GM19025 (cell line): Measurements from ENCODE around the gene RPS26.
"Not testable (repeated sequence)": the region's sequence is repeated elsewhere in the genome, so short reads cannot be mapped to it uniquely, and the experiment has no call there.

Experiments used
- ATAC-seq: cut with Tn5 transposase; IDR thresholded peaks from one replicate; pipeline ENCODE4 v1.9.1; 2021; ENCODE audit warnings: mild to moderate bottlenecking, low read depth, moderate library complexity; ENCODE audit not compliant: unreplicated experiment

RPS26 gene

DNA sequence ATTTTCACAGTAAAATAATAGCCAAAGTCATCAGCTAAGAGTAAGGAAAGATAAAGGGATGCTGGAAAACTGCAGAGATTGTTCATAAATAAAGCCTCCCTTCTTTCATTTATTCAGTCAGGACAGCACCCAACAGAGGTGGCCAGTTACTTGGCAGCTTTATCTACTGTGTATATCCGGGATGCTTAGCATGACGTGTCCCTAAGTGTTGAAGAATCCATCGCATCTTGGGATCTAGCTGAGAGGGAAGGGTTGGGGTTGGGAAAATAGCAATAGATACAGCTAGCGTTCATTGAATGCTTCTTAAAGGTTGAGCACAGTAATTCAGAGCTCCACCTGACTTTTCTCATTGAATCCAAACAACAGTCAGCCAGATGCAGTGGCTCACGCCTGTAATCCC is 32.7 kb downstream of the RPS26 start:
- ATAC-seq = no peak

DNA sequence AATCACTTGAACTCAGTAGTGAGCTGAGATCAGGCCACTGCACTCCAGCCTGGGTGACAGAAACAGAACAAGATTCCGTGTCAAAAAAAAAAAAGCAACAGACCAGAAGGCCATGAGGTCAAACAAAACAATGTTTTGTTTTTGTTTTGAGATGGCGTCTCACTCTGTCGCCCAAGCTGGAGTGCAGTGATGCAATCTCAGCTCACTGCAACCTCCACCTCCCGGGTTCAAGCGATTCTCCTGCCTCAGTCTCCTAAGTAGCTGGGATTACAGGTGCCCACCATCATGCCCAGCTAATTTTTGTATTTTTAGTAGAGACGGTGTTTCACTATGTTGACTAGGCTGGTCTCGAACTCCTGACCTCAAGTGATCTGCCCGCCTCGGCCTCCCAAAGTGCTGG is 36.2 kb downstream of the RPS26 start:
- not testable (repeated sequence) for ATAC-seq

- no peak for ATAC-seq
Measured at GRCh38 chr12:56078427-56078826, 36.7 kb downstream of the RPS26 start.

GRCh38 chr12:56078931-56079722 is 37.4 kb downstream of the RPS26 start:
- ATAC-seq = no peak

- ATAC-seq = no peak
Measured at GRCh38 chr12:56079723-56080555, 38.2 kb downstream of the RPS26 start, which contains the start of gene ERBB3. TSS of gene ERBB3 (plus strand) at chr12:56080165. CDS start at chr12:56080301, 136 bp downstream.

DNA sequence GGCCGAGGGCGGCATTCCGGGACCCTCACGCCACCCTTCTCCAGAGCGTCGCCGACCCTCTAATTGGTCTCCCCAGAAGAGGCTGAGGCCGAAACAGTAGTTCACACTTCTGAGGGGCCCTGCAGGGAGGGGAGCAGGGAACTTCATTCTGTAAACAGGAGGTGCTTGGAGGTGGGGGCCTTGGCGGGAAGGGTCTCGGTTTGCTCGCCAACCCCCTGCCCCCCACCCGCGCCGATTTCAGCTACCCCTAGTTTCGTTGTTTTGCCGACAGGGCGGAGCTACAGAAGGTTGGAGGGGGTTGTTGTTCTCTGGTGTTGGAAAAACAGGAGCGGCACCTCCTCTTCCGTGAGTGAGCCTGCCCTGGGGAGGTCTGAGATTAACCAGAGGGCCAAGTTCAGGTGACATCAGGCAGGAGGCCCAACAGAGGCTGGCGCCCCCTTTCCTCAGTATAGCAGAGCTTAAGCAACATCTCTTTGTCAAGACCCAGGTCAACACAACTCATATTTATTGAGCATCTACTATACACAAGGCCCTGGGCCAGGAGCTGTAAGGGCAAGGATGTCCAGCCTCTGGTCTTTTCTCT is 38.9 kb downstream of the RPS26 start:
- no peak for ATAC-seq

DNA sequence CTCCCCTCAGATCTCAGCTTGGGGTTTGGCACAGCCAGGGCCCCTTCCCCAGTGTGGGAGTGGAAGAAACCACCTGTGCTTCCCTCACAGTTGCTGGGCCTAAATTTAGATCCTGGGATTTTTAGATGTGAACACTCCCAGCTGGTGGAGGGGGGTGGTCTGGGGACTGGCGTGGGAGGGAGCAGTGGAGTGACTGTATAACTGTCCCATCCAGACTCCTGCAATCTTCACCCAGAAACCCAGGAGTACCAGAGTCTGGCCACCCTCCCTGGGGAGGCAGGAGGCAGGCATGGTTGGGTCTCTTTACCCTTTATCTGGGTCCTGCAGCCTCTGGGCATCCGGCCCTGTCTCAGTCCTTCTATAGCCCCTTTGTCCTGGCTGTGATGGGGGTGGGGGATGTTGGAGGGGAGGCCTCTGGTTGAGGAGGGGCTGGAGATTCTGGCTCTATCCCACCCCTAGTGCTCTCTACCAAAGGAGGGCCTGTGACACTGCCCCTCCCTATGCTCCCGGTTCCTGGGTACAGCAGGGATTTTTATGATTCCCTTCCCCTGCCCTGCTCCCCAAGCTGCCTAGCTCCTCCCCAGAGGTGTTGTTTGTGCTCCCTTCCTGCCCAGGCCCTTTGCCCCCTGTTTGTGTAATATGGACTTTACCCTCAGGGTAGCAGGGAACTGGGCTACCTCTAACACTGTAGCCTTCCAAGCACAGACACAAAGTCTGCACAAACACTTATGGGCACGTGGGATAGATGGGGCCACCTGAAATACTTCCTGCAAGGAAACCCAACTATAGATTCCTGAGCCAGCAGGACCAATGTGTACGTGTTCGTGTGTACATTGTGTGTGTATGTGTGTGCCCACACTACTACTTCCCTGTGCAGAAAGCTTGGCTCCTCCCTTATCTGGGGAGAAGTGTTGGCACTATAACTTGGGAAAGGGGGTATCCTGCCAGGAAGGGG is 40.0 kb downstream of the RPS26 start:
- no peak for ATAC-seq

DNA sequence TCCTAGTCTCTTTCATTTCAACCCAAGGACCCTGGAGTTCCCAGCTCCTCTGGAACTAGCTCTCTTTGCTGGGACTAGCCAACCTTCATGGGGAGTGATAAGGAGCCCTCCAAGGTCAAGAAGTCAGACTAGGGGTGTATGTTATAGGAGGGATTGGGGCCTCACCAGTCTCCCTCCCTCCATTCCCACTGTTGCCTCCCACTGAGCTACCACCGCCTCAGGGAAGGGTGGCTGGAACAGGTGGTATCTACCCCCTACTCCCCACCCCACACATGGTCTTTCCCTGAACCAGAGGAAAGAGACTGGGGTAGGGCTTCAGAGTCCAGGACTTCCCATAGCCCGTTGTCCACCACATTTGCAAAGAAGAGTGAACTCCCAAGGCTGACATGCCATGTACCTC is 40.7 kb downstream of the RPS26 start:
- no peak for ATAC-seq

GRCh38 chr12:56082967-56083366 is 41.2 kb downstream of the RPS26 start:
- no peak for ATAC-seq

DNA sequence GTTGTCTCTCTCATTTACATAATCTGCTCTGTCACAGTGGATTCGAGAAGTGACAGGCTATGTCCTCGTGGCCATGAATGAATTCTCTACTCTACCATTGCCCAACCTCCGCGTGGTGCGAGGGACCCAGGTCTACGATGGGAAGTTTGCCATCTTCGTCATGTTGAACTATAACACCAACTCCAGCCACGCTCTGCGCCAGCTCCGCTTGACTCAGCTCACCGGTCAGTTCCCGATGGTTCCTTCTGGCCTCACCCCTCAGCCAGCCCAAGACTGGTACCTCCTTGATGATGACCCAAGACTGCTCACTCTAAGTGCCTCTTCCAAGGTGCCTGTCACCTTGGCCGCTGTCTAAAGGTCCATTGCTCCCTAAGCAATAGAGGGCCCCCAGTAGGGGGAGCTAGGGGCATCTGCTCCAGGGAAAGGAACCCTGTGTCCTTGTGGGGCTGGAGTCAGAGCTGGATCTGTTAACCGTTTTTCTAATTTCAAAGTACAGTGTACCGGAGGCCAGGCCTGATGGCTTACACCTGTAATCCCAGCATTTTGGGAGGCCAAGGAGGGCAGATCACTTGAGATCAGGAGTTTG is 43.3 kb downstream of the RPS26 start:
- ATAC-seq = no peak

DNA sequence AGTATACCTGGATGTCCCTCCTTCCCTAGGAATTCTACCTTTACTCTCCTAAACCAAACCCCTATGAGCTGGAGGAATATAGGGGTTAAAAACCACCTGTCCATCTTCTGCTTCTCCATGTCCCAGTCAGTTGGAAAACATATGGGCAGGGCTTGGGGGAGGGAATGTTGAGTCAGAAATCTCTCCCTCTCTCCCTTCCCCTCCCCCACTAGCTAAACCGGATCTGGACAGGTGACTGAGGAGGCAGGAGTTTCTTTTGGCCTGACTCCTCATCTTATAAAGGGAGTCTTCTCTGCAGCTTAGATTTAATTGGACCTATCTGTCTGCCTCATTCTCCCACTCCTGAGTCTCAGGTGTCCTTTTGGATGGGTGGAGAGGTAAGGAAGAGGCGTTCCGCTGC is 44.4 kb downstream of the RPS26 start:
- no peak for ATAC-seq

DNA sequence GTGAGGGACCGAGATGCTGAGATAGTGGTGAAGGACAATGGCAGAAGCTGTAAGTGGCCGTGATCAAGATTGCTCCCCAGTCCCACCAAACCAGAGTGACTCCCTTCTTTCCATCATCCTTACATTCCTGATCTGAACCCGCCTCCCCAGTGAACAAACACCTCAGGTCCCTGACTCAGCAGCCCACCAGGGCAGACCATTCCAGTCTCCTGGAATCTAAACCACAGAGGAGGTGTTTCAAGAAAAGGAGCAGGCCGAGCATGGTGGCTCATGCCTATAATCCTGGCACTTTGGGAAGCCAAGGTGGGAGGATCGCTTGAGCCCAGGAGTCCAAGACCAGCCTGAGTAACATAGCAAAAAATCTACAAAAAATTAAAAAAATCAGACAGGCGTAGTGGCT is 44.9 kb downstream of the RPS26 start:
- ATAC-seq = no peak

DNA sequence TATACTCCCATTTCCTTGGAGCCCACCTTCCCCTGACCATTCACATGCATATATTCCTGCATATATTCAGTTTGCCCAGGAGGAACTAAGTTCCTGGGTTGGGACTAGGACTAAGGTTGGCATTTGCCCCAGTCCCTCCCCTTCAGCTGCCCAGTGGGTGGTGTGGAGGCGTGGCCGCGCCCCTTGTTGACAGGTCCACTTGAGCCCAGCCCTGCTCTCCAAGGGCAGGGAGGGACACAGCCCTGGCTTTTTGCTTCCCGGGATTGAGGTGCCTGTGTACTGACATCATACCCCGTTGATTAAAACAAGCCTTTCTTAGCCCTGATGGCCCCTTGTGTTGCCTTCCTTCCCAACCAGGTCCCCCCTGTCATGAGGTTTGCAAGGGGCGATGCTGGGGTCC is 45.5 kb downstream of the RPS26 start:
- no peak for ATAC-seq
